GM12878 (cell line): ENCODE data around the gene PLK1. TPM values are rescaled to one million over a fixed set of nuclear protein-coding genes. Genes with fewer than 3 reads are reported as not detected.

ENCODE experiments used
- ATAC-seq: fragments of 200-7000 bp; cut with Tn5 transposase; 3 replicates; pipeline ENCODE4 v1.9.1; 2020; ENCODE audit warnings: mild to moderate bottlenecking, moderate library complexity
- BruUV-seq: library from RNA; stranded (reverse); fragments of 400-500 nt; replicated peaks from 2 replicates; lab custom pipeline; 2021; lab: Mats Ljungman, UMichigan
- CTCF ChIA-PET: fragments of 300-600 bp; sonication (Branson Sonifier 250); formaldehyde crosslinking; extraction: SDS; loops from one replicate; lab custom pipeline; 2021; ENCODE audit warnings: inconsistent platforms; lab: Yijun Ruan, JAX
- POLR2A ChIA-PET: fragments of 350-600 bp; formaldehyde crosslinking; extraction: SDS; loops from one replicate; lab custom pipeline; 2021; ENCODE audit warnings: inconsistent platforms; lab: Charles Lee
- RAD21 ChIA-PET: fragments of 300-600 bp; sonication (Branson Sonifier 250); formaldehyde crosslinking; loops from one replicate; lab custom pipeline; 2023; ENCODE audit warnings: antibody characterized with exemption; ENCODE audit not compliant: unreplicated experiment; lab: Charles Lee
- SMC1A ChIA-PET: fragments of 300-600 bp; sonication (Branson Sonifier 250); formaldehyde crosslinking; loops from one replicate; lab custom pipeline; 2023; ENCODE audit not compliant: unreplicated experiment, uncharacterized antibody; lab: Charles Lee
- DNase-seq: peaks from one replicate; pipeline ENCODE4 v3.0.0-alpha.2; 2011; ENCODE audit warnings: low read depth, low spot score
- FAIRE-seq: peaks from 3 replicates; lab custom pipeline; 2011; peaks lifted over from hg19 to GRCh38; lab: Jason Lieb, UNC
- H2AFZ ChIP-seq: 2 replicates; pipeline ENCODE4 v1.6.0; 2011; ENCODE audit warnings: low read depth, low read length, control low read depth; ENCODE audit not compliant: control insufficient read depth
- H3K27ac ChIP-seq: 2 replicates; pipeline ENCODE4 v1.5.1; 2011; ENCODE audit warnings: control low read depth; ENCODE audit not compliant: control insufficient read depth, insufficient read depth
- H3K27me3 ChIP-seq, 2 experiments: replicated peaks in 1 of 2; 2 replicates each; pipeline versions ENCODE4 v1.6.0 to v1.6.1; 2011; ENCODE audit warnings: low read length in 1 of 2; ENCODE audit not compliant: control insufficient read depth in 2 of 2, insufficient read depth in 2 of 2
- H3K36me3 ChIP-seq, 2 experiments: 2 replicates each; pipeline ENCODE4 v1.5.1; 2011; ENCODE audit warnings: low read length in 1 of 2; ENCODE audit not compliant: control insufficient read depth in 2 of 2, insufficient read depth in 2 of 2
- H3K4me1 ChIP-seq: 2 replicates; pipeline ENCODE4 v1.6.1; 2011; ENCODE audit warnings: mild to moderate bottlenecking, low read length, moderate library complexity, mixed read lengths; ENCODE audit not compliant: control insufficient read depth, insufficient read depth
- H3K4me2 ChIP-seq: 2 replicates; pipeline ENCODE4 v1.6.0; 2011; ENCODE audit warnings: control low read depth; ENCODE audit not compliant: control insufficient read depth, insufficient read depth
- H3K4me3 ChIP-seq: fragments of 200-600 bp; sonication (generic); 2 replicates; pipeline ENCODE4 v1.5.1; 2016
- H3K79me2 ChIP-seq: 2 replicates; pipeline ENCODE4 v1.6.0; 2011; ENCODE audit warnings: low read length; ENCODE audit not compliant: control insufficient read depth, insufficient read depth
- H3K9ac ChIP-seq: 2 replicates; pipeline ENCODE4 v1.8.0; 2011; ENCODE audit warnings: low read length, control low read depth, mixed read lengths; ENCODE audit not compliant: control insufficient read depth, insufficient read depth
- H3K9me3 ChIP-seq: replicated peaks from 3 replicates; pipeline ENCODE4 v1.5.1; 2011; ENCODE audit warnings: mild to moderate bottlenecking, low read length; ENCODE audit not compliant: control insufficient read depth, insufficient read depth
- H4K20me1 ChIP-seq: 2 replicates; pipeline ENCODE4 v1.6.0; 2011; ENCODE audit not compliant: control insufficient read depth, insufficient read depth
- FOS ChIP-seq: IDR thresholded peaks from 3 replicates; pipeline ENCODE4 v1.6.1; 2011; ENCODE audit warnings: borderline replicate concordance; ENCODE audit not compliant: insufficient read length; ENCODE audit errors: extremely low read depth
- HDAC6 ChIP-seq: fragments of 200-600 bp; sonication (generic); IDR thresholded peaks from one replicate; pipeline ENCODE4 v1.8.0; 2017; ENCODE audit warnings: antibody characterized with exemption; ENCODE audit not compliant: unreplicated experiment
- MTA2 ChIP-seq: fragments of 450-650 bp; IDR thresholded peaks from 2 replicates; pipeline ENCODE4 v1.6.1; 2016; ENCODE audit warnings: low read depth, mild to moderate bottlenecking, moderate library complexity
- ZNF24 ChIP-seq: fragments of 450-650 bp; IDR thresholded peaks from 2 replicates; pipeline ENCODE4 v1.6.1; 2017; ENCODE audit warnings: antibody characterized with exemption, mild to moderate bottlenecking
- WGBS: methylation state at CpG from one replicate; pipeline ENCODE4 v1.1.6; 2016; ENCODE audit warnings: low lambda C conversion rate; ENCODE audit not compliant: insufficient replicate concordance, insufficient coverage; ENCODE audit errors: missing lambda C conversion rate; 5-methylcytosine and 5-hydroxymethylcytosine counted together
- in situ Hi-C: fragments of 300-500 bp; cut with MboI; formaldehyde crosslinking; loops from 9 replicates; pipeline ENCODE4 v1.14.3; 2018; ENCODE audit warnings: mixed read lengths
- intact Hi-C: fragments of 100-400 bp; cut with micrococcal nuclease; formaldehyde crosslinking; loops from one replicate; pipeline ENCODE4 v1.14.2; 2022; ENCODE audit not compliant: unreplicated experiment
- polyA plus RNA-seq, 11 experiments: library from polyadenylated mRNA; depleted of rRNA in 4 of 11; unstranded in 6 of 11; stranded (reverse) in 5 of 11; fragments of >200 nt; fragmentation: Nextera tagmentation in 4 of 11; fragmentation: Illumina TruSeq in 1 of 11; extraction: Ambion mirVana in 4 of 11; extraction: Trizol in 1 of 11; gene quantifications; 1 replicate in 1 of 11; 2 replicates in 10 of 11; pipeline versions ENCODE4 v1.2.1 to v1.2.3, GENCODE V29; 2011 to 2016; ENCODE audit warnings: inconsistent platforms in 2 of 11, missing spikeins in 2 of 11, low read depth in 1 of 11
- total RNA-seq, 4 experiments: library from RNA; depleted of rRNA in 3 of 4; stranded (reverse); fragments of >200 nt in 3 of 4; fragmentation: Illumina TruSeq in 1 of 4; extraction: Trizol in 1 of 4; gene quantifications; 2 replicates each; pipeline versions ENCODE4 v1.2.1 to v1.2.3, GENCODE V29; 2013 to 2021
- TF ChIP-seq, protein P1 (sequence below): fragments of 450-650 bp; IDR thresholded peaks from 2 replicates; pipeline ENCODE4 v1.6.1; 2016; ENCODE audit warnings: mild to moderate bottlenecking
- TF ChIP-seq, protein P2 (sequence below): fragments of 450-650 bp; IDR thresholded peaks from 2 replicates; pipeline ENCODE4 v1.6.1; 2017; ENCODE audit warnings: borderline replicate concordance

Gene PLK1
- total and polyA plus RNA-seq, 10 of the 15 experiments (the other 5 are each of a cell fraction or from before 2014, with no cell fraction given), result 11.3 to 191 (median 84.5) TPM

- Histone ChIP-seq H2AFZ (no peak overlapping the region), H3K4me1 (no peaks in the 10 kb centered on the region)
- TF ChIP-seq, protein P1, sequence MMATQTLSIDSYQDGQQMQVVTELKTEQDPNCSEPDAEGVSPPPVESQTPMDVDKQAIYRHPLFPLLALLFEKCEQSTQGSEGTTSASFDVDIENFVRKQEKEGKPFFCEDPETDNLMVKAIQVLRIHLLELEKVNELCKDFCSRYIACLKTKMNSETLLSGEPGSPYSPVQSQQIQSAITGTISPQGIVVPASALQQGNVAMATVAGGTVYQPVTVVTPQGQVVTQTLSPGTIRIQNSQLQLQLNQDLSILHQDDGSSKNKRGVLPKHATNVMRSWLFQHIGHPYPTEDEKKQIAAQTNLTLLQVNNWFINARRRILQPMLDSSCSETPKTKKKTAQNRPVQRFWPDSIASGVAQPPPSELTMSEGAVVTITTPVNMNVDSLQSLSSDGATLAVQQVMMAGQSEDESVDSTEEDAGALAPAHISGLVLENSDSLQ, result no peak
- TF ChIP-seq MTA2, result no peak
- no peak for TF ChIP-seq FOS
- TF ChIP-seq, protein P2, sequence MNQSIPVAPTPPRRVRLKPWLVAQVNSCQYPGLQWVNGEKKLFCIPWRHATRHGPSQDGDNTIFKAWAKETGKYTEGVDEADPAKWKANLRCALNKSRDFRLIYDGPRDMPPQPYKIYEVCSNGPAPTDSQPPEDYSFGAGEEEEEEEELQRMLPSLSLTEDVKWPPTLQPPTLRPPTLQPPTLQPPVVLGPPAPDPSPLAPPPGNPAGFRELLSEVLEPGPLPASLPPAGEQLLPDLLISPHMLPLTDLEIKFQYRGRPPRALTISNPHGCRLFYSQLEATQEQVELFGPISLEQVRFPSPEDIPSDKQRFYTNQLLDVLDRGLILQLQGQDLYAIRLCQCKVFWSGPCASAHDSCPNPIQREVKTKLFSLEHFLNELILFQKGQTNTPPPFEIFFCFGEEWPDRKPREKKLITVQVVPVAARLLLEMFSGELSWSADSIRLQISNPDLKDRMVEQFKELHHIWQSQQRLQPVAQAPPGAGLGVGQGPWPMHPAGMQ, result no peak
- no peak for TF ChIP-seq HDAC6
- no peak for TF ChIP-seq ZNF24
- TF ChIP-seq, all 136 proteins: peak for 0
- Histone ChIP-seq H4K20me1 (no peaks in the 10 kb centered on the region), H3K4me3 (no peak overlapping the region), H3K27ac (no peak overlapping the region), H3K27me3 (no peaks in the 10 kb centered on the region; a peak in 1 of 4 replicates), H3K79me2 (no peaks in the 10 kb centered on the region), H3K36me3 (no peaks in the 10 kb centered on the region), H3K4me2 (no peak overlapping the region), H3K9ac (no peak overlapping the region), H3K9me3 (no peaks in the 10 kb centered on the region; the same call in 1 of the 3 replicates)
- 6% methylated on average over 3 of the region's 3 CpGs for WGBS
- DNase-seq, result no peak
- no peak for FAIRE-seq
- SMC1A ChIA-PET, result no interaction called here
- POLR2A ChIA-PET, result no interaction called here
- ATAC-seq, result no peak
- intact Hi-C loops (loop anchor here (5.0 kb wide), 1 partner anchor 167 kb away; the partner anchor contains the start of genes EARS2 and UBFD1), in situ Hi-C loops (no loop called here)
- CTCF ChIA-PET, result interaction anchor here (1.1 to 1.4 kb wide), 2 partner anchors 70 to 528 kb away, joined by 3 to 4 read pairs; no protein-coding TSS in a partner anchor
- RAD21 ChIA-PET, result no interaction called here
- no TSS peak for BruUV-seq
Observed at GRCh38 chr16:23724785-23725131, 46.1 kb downstream of the PLK1 start.
